Activated CD8-positive, alpha-beta memory T cell treated with anti-CD3 and anti-CD28 coated beads, Interleukin-2, amount 50 U/mL, for 48 hours (primary cell): ENCODE measurements around the gene PDZK1.
"Not testable (repeated sequence)": the region's sequence is repeated elsewhere in the genome, so short reads cannot be mapped to it uniquely, and the experiment has no call there.

Experiments used
- DNase-seq: peaks from one replicate; pipeline ENCODE4 v3.0.0-alpha.2; 2020

Gene PDZK1

DNA sequence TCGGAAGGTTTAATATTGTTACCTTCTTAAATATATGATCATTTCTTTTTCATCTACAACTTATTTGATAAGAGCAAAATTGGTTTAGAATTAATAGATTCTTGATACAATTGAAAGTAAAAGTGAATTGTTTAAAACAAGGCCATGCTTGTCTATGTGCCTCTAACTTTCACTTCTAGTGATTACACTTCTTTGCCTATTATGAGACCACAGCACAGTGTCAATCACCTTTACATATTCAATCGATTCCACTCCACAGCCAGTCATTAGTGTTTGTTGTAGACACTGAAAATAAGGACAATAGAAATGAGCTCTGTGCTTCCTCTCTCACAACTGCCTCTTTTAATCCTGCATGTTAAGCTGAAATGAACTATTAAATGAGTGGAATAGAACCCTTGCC, 65.3 kb downstream of the PDZK1 start:
- not testable (repeated sequence) for DNase-seq

DNA sequence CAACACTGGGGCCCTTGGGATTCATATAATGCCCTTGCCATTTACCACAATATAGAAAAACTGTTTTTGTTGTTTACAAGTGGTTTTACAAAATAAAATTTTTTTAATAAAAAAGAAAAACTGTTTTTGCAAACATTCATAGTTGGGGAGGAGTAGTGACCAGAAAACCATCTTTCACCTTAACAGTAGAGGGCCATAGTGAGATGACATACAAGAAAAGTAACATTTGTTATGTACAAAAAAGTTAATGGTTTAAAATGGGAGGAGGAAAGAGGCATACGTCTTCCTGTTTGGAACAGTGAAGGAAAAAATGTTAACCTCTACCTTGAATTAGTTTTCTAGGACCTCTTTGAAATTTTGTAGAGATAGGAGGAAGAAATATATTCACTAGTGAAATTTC, 70.9 kb downstream of the PDZK1 start:
- DNase-seq: not testable (repeated sequence)

DNA sequence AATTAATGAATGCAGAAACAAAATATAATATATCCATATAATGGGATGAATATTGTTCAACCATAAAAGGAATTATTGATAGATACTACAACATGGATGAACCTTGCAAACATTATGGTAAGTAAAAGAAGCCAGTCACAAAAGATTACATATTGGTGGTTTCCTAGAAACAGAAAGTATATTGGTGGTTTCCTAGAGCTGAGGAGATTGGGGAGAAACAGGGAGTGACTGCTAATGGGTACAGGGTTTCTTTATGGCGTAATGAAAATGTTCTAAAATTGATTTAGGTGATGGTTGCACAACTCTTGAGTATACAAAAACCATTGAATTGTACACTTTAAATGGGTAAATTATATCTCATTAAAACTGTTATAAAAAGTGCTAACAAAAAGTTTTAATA, 85.0 kb downstream of the PDZK1 start:
- DNase-seq: not testable (repeated sequence)
